GM12878 (cell line): ENCODE results near the gene CNN1.

Experiments
- HDAC2 ChIP-seq: fragments of 200-600 bp; sonication (generic); IDR thresholded peaks from 2 replicates; pipeline ENCODE4 v1.6.1; 2017
- HDAC6 ChIP-seq: fragments of 200-600 bp; sonication (generic); IDR thresholded peaks from one replicate; pipeline ENCODE4 v1.8.0; 2017; ENCODE audit warnings: antibody characterized with exemption; ENCODE audit not compliant: unreplicated experiment
- POLR2A ChIP-seq: IDR thresholded peaks from 2 replicates; pipeline ENCODE4 v1.6.1; 2011; ENCODE audit warnings: low read depth, mild to moderate bottlenecking, low read length
- RAD21 ChIP-seq: IDR thresholded peaks from 2 replicates; pipeline ENCODE4 v1.6.1; 2011; ENCODE audit warnings: mild to moderate bottlenecking, low read depth, low read length, moderate library complexity; ENCODE audit not compliant: insufficient read depth

DNA sequence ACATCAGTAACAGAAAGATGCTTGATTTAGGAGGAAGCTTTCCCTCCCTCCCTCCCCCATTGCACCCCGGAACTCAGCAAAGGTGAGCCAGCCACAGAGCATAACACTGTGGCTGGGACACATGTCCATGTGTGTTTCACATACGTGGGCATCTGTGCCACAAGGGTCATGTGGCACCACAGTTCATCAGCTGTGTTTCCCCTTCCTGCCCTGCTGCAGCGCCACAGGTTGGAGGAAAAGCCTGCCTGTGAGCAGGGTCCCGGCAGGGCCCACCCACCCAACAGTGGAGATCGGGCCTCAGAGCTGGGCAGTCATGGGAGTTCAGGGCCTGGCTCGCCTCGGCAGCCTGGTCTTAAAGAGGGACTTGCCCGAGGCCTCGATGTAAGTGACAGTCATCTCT is 36.0 kb downstream of the CNN1 start:
- TF ChIP-seq RAD21, result no peak
- TF ChIP-seq HDAC6, result no peak
- TF ChIP-seq POLR2A, result no peak
- no peak for TF ChIP-seq HDAC2
